Activated naive CD8-positive, alpha-beta T cell (primary cell): ENCODE results near the gene MARK3.
"Not testable (repeated sequence)": the region's sequence is repeated elsewhere in the genome, so short reads cannot be mapped to it uniquely, and the experiment has no call there.

Experiments used
- H3K27ac Mint-ChIP-seq: one replicate; pipeline ENCODE4 v1.8.0; 2021; ENCODE audit warnings: mixed read lengths
- H3K27me3 Mint-ChIP-seq: one replicate; pipeline ENCODE4 v1.8.0; 2021; ENCODE audit warnings: mixed read lengths
- H3K36me3 Mint-ChIP-seq: one replicate; pipeline ENCODE4 v1.8.0; 2021; ENCODE audit warnings: mixed read lengths
- H3K4me1 Mint-ChIP-seq: one replicate; pipeline ENCODE4 v1.8.0; 2021; ENCODE audit warnings: low read depth, mixed read lengths
- H3K4me3 Mint-ChIP-seq: one replicate; pipeline ENCODE4 v1.8.0; 2021; ENCODE audit warnings: mild to moderate bottlenecking, mixed read lengths
- H3K9me3 Mint-ChIP-seq: one replicate; pipeline ENCODE4 v1.8.0; 2021; ENCODE audit warnings: low read depth, mixed read lengths

MARK3 gene

DNA sequence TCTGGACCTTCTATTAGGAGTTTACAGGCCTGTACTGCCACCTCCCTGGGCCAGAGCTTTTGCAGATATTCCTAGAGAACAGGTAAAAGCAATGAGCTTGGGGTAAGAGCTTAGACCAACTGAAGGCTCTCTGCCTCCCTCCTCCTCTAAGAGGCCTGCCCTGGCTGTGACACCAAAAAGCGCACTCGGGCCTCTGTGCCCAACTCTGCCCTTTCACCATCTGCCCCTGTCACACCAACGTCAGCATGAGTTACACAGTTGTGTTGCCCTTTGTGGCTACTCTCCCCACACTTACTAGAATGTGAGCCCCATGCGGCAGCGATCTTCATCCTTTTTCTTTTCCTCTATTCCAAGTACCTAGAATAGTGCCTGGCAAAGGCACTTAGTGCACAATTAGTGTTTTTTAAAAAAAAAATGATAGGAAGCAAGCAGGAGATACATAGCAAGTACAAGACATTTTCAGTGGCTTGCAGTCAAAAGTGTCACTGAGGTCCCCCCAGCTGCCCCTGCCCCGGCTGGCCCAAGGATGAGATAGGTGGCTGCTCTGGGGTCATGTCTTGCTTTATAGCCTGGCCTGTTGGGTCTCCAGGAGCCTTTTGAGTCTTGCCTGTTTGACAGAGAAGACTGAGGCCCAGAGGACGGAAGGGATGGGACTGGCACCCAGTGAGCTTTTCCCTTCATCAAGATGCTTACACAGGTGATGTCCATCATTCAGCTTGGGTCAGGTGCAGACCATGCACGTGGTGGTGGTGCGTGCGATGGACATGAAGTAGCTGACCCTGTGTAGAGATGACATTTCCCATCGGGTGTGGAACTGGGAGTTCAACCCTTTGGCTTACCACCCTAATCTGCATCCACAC is 124.9 kb downstream of the MARK3 start:
- H3K9me3 Mint-ChIP-seq = no peaks in the 10 kb centered on the region
- no peaks in the 10 kb centered on the region for H3K27me3 Mint-ChIP-seq
- H3K36me3 Mint-ChIP-seq = peaks cover 2% of the 10 kb centered on the region
- H3K4me1 Mint-ChIP-seq = no peaks in the 10 kb centered on the region
- H3K27ac Mint-ChIP-seq = no peak overlapping the region
- no peak overlapping the region for H3K4me3 Mint-ChIP-seq

DNA sequence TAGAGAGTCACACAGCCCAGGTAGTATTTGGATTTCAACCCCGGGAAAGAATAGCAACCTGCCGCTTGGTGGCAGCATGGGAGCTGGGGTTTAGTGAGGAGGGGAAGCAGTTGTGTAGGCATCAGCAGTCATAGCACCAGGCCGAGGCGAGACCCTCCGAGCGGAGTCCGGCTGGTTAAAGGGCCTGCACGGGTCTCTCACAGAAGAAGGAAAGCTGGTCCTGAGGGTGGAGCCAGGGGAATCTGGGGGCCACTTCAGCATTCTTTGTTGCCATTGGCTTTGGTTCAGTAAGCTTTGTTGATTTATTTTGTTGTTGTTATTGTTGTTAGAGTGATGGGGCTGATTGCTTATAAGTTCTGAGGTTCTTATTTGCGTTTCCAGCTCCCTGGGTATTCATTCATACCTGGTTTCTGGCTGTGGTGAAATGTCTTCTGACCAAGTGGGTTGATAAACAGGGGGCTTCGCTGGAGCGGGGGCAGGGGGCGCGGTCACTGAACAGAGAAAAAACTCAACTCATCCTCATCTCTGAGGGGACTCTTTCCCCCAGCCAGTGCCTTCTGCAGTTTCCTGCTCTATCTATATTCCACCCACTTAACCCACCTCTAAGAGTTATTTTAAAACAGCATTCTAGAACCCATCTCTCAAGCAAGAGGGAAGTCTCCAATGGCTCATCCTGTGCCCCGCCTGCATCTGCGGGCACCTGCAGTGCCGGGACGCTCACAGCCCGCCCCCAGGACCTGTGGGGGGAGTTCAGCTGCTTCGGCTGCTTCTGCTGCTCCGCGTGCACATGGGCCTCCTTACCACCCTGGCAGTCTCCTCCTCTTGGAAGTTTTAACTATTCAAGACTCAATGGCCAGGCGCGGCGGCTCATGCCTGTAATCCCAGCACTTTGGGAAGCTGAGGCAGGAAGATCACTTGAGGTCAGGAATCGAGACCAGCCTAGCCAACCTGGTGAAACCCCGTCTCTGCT is 125.8 kb downstream of the MARK3 start:
- H3K9me3 Mint-ChIP-seq = no peaks in the 10 kb centered on the region
- H3K4me1 Mint-ChIP-seq = no peaks in the 10 kb centered on the region
- no peaks in the 10 kb centered on the region for H3K36me3 Mint-ChIP-seq
- no peak overlapping the region for H3K4me3 Mint-ChIP-seq
- H3K27me3 Mint-ChIP-seq = no peaks in the 10 kb centered on the region
- H3K27ac Mint-ChIP-seq = no peak overlapping the region

DNA sequence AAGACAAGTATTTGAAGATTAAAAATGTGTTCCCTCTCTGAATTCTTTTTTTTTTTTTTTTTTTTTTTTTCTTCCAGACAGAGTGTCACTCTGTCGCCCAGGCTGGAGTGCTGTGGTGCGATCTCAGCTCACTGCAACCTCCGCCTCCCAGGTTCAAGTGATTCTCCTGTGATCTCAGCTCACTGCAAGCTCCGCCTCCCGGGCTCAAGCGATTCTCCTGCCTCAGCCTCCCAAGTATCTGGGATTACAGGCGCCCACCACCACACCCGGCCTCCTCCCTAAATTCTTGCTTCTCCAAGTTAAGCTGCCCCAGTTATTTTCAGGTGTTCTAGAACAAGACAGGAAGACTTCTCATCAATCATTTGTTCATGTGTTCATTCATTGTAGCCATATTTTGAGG is 127.0 kb downstream of the MARK3 start:
- not testable (repeated sequence) for H3K9me3 Mint-ChIP-seq, H3K4me3 Mint-ChIP-seq, H3K4me1 Mint-ChIP-seq, H3K27me3 Mint-ChIP-seq, H3K36me3 Mint-ChIP-seq, H3K27ac Mint-ChIP-seq

DNA sequence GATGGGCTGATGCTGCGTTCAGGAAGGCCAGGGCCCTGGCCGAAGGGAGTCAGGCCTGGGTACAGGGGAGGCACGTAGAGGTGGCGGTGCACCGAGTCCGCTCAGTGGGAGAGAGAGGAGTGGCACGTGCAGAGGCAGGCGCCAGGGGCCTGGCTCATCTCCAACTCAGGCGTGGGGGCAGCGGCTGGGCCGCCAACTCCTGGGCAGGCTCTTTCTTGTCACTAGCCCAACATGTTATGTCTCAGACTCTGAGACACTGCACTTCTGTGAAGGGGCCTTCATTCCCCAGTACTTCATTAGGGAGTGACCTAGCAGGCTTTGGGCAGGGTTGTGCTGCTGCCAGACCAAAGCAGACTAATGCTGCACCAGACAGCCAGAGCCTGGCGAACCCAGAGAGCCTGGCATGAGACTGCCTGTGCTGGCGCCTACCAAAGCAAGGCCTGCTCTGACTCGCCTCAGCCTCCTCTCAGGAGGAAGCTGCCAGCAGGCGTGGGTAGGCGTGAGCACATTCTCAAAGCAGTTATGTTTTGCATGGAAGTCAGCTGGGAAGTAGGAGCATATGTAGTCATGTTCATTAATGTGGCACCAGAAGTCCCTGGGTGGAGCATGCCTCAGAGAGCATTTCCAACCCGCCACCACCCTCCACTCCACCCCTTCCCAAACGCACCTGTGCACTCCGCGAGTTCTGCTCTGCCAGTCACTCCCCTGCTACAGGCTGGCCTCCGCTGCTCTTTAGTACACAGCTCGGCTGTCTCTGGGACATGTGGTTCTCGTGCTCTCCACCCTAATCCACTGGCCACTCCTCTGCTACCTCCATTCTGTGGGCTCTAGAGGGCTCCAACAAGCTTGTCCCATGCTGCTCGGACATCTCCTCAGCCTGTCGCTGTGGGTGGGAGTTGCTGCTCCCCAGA is 127.7 kb downstream of the MARK3 start:
- H3K27ac Mint-ChIP-seq = no peak overlapping the region
- H3K4me3 Mint-ChIP-seq = no peak overlapping the region
- H3K36me3 Mint-ChIP-seq = no peaks in the 10 kb centered on the region
- no peaks in the 10 kb centered on the region for H3K4me1 Mint-ChIP-seq
- H3K27me3 Mint-ChIP-seq = no peaks in the 10 kb centered on the region
- H3K9me3 Mint-ChIP-seq = no peaks in the 10 kb centered on the region

DNA sequence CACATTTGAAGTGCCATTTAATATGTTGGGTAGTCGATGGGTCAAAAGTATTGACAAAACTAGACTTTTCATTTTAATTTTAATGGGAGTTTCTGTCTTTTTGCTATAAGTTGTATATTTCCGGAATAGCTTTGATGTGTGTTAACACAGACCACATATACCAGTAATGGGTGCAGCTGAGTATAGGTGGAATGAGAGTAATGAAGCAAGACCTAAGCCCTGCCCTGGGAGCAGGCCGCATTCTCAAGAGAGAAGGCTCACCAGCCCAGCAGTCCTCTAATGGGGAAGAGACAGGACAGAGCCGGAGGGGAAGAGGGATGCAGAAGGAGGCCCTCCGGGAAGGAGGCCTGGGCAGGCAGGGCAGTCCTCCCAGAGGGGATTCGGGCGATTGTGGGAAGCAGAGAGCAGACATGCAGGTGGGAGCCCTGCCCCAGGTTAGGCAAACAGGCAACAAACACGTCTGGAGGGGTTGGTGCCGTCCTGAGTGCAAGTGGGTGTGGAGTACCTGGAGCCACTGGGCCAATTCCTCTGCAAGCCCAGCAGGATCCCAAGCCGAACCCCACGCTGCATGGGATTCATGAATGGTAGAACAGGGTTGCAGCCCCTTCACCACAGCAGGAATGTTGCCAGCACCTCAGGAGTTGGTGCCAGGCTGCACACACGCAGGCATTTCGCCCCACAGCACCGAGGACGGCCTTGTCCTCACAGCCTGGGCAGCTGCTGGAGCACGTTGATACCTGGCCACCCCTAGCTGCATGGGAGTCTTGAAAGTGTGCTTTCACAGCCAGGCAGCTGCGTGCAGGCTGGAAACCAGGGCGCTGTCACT is 129.6 kb downstream of the MARK3 start:
- Mint-ChIP-seq H3K36me3 (no peaks in the 10 kb centered on the region), H3K27me3 (no peaks in the 10 kb centered on the region), H3K27ac (no peak overlapping the region), H3K4me1 (peaks cover 7% of the 10 kb centered on the region), H3K4me3 (no peak overlapping the region), H3K9me3 (no peaks in the 10 kb centered on the region)

DNA sequence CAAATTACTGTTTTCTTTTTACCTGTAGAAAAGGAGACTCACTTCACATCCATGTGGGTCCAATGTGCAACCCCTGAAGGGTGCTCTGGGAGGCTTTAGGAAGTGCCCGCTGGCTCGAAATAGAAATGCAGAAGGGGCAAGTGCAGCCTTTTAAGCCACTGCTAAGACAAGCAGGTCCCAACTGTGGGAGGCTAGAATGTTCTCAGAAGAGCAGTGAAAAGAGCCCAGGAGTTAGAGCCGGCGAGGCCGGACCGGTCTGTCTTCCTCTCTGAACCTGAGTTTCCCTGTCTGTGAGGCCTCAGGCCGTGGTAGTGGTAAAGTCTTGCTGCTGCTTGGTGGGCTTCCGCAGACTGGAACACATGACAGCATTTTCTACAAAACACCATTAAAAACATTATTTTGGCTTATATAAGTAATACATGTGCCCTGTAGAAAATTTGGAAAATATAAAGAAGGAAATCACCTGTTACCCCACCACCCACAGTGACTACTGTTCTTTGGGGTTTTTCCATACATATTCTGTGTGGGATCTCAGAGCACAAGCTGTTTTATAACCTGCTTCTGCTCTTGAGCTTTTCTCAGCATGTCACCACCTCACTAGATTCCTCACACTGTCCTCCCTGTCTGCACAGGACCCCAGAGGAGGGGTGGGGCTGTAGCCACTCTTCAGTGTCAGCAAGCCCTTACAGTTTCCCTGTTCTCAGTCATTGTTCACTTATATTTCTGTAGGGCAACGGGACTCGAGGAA is 131.4 kb downstream of the MARK3 start:
- Mint-ChIP-seq H3K4me1 (peaks cover 9% of the 10 kb centered on the region), H3K27ac (no peak overlapping the region), H3K4me3 (no peak overlapping the region), H3K36me3 (no peaks in the 10 kb centered on the region), H3K27me3 (no peaks in the 10 kb centered on the region), H3K9me3 (no peaks in the 10 kb centered on the region)

DNA sequence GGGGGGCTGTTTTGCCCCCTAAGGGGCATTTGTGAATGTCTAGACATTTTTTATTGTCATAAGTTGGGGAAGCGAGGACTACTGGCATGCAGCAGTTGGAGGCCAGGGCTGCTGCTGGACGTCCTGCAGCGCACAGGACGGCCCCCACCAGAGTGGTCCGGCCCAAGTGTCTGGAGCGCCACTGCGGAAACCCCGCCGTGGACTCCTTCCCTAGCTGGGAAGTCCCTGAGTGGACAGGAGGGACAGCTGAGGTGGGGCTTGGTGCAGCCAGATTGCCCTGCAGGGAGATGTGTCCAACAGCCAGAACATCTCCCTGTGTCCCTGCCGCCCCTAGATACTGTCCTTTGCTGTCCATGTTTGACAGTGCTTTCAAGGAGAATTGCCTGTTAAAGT is 132.0 kb downstream of the MARK3 start:
- Mint-ChIP-seq H3K27me3 (no peaks in the 10 kb centered on the region), H3K4me3 (no peak overlapping the region), H3K27ac (no peak overlapping the region), H3K9me3 (no peaks in the 10 kb centered on the region), H3K4me1 (peaks cover 9% of the 10 kb centered on the region), H3K36me3 (no peaks in the 10 kb centered on the region)

DNA sequence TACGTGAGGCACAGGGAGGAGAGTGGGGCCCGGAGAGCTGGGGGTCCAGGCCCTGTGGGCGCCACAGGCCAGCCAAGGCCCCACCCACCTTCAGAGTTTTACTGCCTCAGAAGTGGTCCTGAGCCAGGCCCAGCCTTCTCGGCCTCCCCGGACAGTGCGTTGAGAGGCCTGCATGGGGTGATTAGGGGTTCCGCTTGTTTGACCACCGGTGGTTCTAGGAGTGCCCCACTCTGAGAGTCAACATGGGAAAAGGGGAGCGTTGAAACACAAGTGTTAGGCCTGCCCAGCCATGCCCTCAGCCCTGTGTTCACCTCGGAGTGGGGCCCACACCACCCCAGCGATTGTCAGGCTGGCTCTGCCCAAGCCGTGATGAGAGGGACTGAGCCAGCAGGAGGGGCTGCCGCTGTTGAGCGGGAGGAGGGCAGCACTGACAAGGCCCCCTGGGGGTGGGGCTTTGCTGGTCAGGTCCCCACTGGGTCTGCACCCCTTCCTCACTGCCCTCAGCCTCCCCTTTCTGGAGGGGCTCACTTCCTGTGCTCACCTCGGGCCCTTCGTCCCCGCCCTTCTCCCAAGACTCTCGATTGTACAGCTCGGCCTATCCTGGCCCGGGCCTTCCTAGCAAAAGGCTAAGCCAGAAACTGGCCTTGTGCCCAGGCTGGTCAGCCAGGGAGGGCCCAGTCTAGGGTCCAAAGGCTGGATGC is 132.7 kb downstream of the MARK3 start:
- H3K4me1 Mint-ChIP-seq = peaks cover 9% of the 10 kb centered on the region
- no peaks in the 10 kb centered on the region for H3K9me3 Mint-ChIP-seq
- no peak overlapping the region for H3K4me3 Mint-ChIP-seq
- H3K36me3 Mint-ChIP-seq = no peaks in the 10 kb centered on the region
- no peaks in the 10 kb centered on the region for H3K27me3 Mint-ChIP-seq
- H3K27ac Mint-ChIP-seq = no peak overlapping the region

DNA sequence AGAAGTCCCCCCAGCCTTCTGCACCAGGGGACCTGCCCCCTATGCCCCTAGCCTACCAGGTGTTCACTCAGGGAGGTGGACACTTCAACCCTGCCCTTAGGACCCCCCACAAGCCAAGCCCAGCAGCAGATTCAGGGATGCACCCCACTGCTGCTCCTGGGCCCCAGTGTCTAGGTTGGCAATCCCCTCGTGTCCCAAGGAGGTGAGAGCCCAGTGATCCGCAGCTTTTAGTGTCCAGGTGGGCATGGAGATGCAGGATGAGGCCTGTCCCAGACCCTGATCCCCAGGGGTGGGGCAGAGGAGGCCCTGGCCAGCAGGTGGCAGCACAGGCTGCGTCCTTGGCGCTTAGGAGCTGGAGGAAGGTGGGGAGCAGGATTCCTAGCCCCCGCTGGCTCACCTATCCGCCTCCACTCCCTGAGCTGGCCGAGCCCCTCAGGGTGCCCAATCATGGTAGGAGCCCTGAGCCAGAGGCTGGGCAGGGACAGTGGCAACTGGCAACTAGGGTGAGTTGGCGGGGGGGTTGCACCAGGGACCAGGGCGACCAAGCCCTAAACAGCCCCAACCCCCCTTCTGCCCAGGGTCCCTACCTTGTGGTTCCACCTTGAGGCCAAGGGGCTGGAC is 133.3 kb downstream of the MARK3 start:
- H3K4me3 Mint-ChIP-seq = no peak overlapping the region
- peaks cover 9% of the 10 kb centered on the region for H3K4me1 Mint-ChIP-seq
- H3K9me3 Mint-ChIP-seq = no peaks in the 10 kb centered on the region
- H3K36me3 Mint-ChIP-seq = no peaks in the 10 kb centered on the region
- no peak overlapping the region for H3K27ac Mint-ChIP-seq
- no peaks in the 10 kb centered on the region for H3K27me3 Mint-ChIP-seq

DNA sequence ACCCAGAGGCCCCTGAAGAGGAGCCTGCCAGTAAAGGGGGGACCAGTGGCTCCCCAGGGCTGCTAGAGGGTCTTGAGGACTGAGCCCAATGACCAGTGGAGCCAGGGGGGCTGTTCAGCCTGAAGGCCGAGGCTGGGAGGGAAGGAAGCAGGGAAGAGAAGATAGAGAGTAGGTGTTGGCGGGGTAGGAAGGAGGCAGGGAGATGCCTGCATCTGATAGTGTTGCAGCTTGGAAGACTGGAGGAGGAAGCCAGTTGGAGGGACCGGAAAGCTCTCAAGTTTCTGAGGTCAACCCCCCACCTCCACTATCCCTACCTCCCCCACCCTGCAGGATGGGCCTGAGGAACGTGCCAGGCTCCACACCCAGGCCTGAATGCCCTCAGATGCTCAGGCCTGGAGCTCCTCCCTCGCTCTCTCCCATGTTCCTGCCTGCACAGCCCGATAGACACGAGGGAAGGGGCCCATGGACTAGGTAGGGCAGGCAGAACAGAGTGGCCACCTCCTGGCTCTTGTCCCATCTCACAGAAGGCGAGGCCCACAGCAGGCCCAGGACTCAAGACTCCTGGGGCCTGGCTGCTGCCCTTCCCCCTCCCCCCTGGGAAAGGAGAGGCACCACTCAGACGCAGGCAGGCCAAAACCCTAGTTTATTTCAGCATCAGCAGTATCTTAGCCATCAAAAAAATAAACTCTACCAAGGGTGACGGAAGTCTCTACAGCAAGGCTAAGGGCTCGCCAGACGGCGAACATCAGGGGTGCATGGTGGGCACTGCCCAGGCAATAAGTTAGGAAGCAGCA is 134.0 kb downstream of the MARK3 start:
- H3K27me3 Mint-ChIP-seq = no peaks in the 10 kb centered on the region
- H3K9me3 Mint-ChIP-seq = no peaks in the 10 kb centered on the region
- H3K4me1 Mint-ChIP-seq = peaks cover 9% of the 10 kb centered on the region
- H3K36me3 Mint-ChIP-seq = no peaks in the 10 kb centered on the region
- peak overlapping the region; percentile 17 for H3K4me3 Mint-ChIP-seq
- H3K27ac Mint-ChIP-seq = no peak overlapping the region

DNA sequence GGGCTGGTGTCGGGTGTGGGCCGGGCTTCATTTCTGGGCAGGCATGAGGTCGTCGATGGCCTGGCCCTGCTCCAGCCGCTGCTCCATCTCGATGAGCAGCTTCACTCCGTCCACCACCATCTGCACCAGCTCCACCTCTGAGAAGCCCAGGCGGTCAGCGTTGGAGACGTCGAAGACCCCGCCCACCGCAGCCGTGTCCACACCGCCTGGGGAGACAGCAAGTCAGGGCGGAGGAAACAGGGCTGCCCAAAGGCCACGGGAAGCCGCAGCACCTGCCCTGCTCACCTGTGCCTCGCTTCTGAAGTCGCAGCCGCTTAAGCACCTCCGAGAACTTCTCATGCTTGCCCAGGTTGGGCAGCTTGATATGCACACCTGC is 134.6 kb downstream of the MARK3 start:
- Mint-ChIP-seq H3K27me3 (no peaks in the 10 kb centered on the region), H3K27ac (peak overlapping the region; percentile 66), H3K9me3 (no peaks in the 10 kb centered on the region), H3K36me3 (no peaks in the 10 kb centered on the region), H3K4me3 (peak overlapping the region; percentile 68), H3K4me1 (peaks cover 9% of the 10 kb centered on the region)

DNA sequence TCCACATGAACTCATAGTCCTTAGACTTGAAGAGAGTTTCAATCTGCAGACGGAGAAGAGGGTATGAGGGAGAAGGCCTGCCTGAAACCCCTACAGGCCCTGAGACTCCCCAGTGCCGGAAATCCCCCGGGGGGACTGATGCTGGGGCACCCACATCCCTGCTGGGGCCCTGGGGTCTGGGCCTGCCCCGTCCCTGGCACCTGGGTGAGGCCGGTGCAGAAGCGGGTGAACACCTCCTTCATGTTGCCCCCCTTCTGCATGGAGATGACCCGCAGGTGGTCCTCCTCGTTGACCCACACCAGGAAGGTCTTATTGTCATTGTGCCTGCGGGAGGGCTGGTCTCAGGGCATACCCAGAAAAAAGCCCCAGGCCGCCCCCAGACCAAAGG is 135.0 kb downstream of the MARK3 start:
- H3K36me3 Mint-ChIP-seq = no peaks in the 10 kb centered on the region
- no peaks in the 10 kb centered on the region for H3K27me3 Mint-ChIP-seq
- H3K4me1 Mint-ChIP-seq = peaks cover 9% of the 10 kb centered on the region
- H3K27ac Mint-ChIP-seq = peak overlapping the region; percentile 66
- no peaks in the 10 kb centered on the region for H3K9me3 Mint-ChIP-seq
- H3K4me3 Mint-ChIP-seq = peak overlapping the region; percentile 68
